Kidney (tissue), 14 donors: ENCODE data around the gene GYS1. TPM values are rescaled to one million over a fixed set of nuclear protein-coding genes. Genes with fewer than 3 reads are reported as not detected.

ENCODE experiments used
- DNase-seq, 5 donors: peaks; one replicate each; pipeline ENCODE4 v3.0.0-alpha.2; 2013 to 2020
- FAIRE-seq: peaks from 2 replicates; lab custom pipeline; 2012; peaks lifted over from hg19 to GRCh38; lab: Jason Lieb, UNC
- H3K27ac ChIP-seq, 2 donors: one replicate each; pipeline ENCODE4 v1.7.0; 2013; ENCODE audit warnings: low read depth in 2 of 2, low read length in 2 of 2, inconsistent platforms in 1 of 2
- H3K27me3 ChIP-seq: one replicate; pipeline ENCODE4 v1.7.1; 2013; ENCODE audit warnings: low read length, inconsistent platforms; ENCODE audit not compliant: control insufficient read depth, insufficient read depth
- H3K36me3 ChIP-seq, 3 donors: one replicate each; pipeline versions ENCODE4 v1.7.0 to v1.7.1; 2013; ENCODE audit warnings: low read length in 3 of 3, control low read depth in 1 of 3, inconsistent platforms in 1 of 3; ENCODE audit not compliant: insufficient read depth in 3 of 3, control insufficient read depth in 2 of 3
- H3K4me1 ChIP-seq, 3 donors: one replicate each; pipeline versions ENCODE4 v1.7.0 to v1.7.1; 2013; ENCODE audit warnings: low read length in 3 of 3, inconsistent platforms in 1 of 3, low read depth in 1 of 3; ENCODE audit not compliant: control insufficient read depth in 2 of 3, insufficient read depth in 2 of 3
- H3K4me3 ChIP-seq, 3 donors: one replicate each; pipeline versions ENCODE4 v1.7.0 to v1.8.1; 2013; ENCODE audit warnings: low read length in 3 of 3, control low read depth in 1 of 3, inconsistent platforms in 1 of 3
- H3K9ac ChIP-seq, 3 donors: one replicate each; pipeline versions ENCODE4 v1.7.0 to v1.7.1; 2013; ENCODE audit warnings: low read length in 3 of 3, control low read depth in 1 of 3, inconsistent platforms in 1 of 3
- H3K9me3 ChIP-seq, 3 donors: one replicate each; pipeline versions ENCODE4 v1.7.0 to v1.7.1; 2013; ENCODE audit warnings: low read length in 3 of 3, control low read depth in 1 of 3, inconsistent platforms in 1 of 3; ENCODE audit not compliant: control insufficient read depth in 2 of 3, insufficient read depth in 1 of 3
- CTCF ChIP-seq: IDR thresholded peaks from 3 replicates; pipeline ENCODE4 v1.5.1; 2012; ENCODE audit warnings: mild to moderate bottlenecking, moderate library complexity, borderline replicate concordance; ENCODE audit not compliant: insufficient read depth; ENCODE audit errors: extremely low read depth
- intact Hi-C: fragments of 100-400 bp; cut with DNase I; formaldehyde crosslinking; loops from one replicate; pipeline ENCODE4 v1.11.1; 2022
- polyA plus RNA-seq: library from polyadenylated mRNA; stranded (reverse); fragments of 350-450 nt; fragmentation: Illumina TruSeq; extraction: RNeasy Lipid Tissue Mini Kit (QIAGEN cat#74804); gene quantifications from one replicate; pipeline ENCODE4 v1.2.3, GENCODE V29; 2014; ENCODE audit warnings: low read depth, low replicate concordance; ENCODE audit not compliant: insufficient read depth
- total RNA-seq: library from RNA; stranded (reverse); fragmentation: NEBNext Ultra II Directional; extraction: Animal tissue kit (Norgen Biotek cat#: 25700); gene quantifications from one replicate; pipeline ENCODE4 v1.2.1, GENCODE V29; 2021
- donor health status: control.
- donor health status: control.
- donor health status: control.
- donor health status: control.
- donor health status: control.
- donor health status: DM: yes; HTN: yes; CAD: no.
- donor health status: Normal renal cell carcinoma (clear cell type).

Gene GYS1
- total and polyA plus RNA-seq, 2 donors from 2014 or later, result 23.9 to 41.5 TPM

DNA sequence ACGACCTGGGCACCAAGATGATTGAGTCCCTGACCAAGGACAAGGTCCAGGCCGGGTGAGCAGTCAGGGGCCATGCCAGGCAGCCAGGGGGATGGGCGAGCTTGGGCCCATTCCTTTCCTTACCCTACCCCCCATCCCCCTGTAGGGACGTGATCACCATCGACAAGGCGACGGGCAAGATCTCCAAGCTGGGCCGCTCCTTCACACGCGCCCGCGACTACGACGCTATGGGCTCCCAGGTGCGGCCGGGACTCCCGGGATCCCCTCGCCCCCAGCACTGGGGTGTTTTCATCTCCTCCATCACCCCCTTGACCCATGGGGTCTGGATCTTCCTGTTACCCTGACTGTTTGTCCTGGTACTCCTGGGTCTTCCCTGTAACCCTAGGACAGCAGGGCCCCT, 16.7 kb upstream of the GYS1 start:
- no peak overlapping the region for H3K27ac ChIP-seq
- FAIRE-seq, result no peak
- no peak for TF ChIP-seq CTCF
- H3K9ac ChIP-seq, result no peak overlapping the region
- no peaks in the 10 kb centered on the region for H3K9me3 ChIP-seq
- no peaks in the 10 kb centered on the region for H3K4me1 ChIP-seq
- H3K36me3 ChIP-seq, result peaks cover 0 to 25% (median 22%) of the 10 kb centered on the region in 3 donors
- intact Hi-C loops, result no loop called here
- H3K4me3 ChIP-seq, result no peak overlapping the region
- H3K27me3 ChIP-seq, result no peaks in the 10 kb centered on the region
- DNase-seq, result no peak

DNA sequence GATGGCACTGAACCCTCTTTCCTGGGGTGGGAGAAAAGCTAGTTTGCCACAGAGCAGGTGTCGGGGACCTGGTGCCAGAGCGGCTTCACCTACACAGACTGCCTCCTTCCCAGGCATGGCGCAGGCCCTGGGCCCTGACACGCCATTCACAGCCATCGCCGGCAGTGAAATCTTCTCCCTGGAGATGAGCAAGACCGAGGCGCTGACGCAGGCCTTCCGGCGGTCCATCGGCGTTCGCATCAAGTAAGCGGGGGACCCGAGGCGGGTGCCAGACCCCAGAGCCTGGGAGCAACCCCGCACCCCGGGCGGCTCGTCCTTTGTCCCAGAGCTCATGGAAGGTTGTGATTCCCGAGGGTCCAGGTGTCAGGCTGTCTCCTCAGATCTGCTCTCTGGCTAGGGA, 13.8 kb upstream of the GYS1 start:
- Histone ChIP-seq H3K9me3 (no peaks in the 10 kb centered on the region), H3K27ac (no peak overlapping the region), H3K9ac (no peak overlapping the region), H3K36me3 (peaks cover 0 to 28% (median 27%) of the 10 kb centered on the region in 3 donors), H3K4me1 (no peaks in the 10 kb centered on the region), H3K27me3 (no peaks in the 10 kb centered on the region), H3K4me3 (no peak overlapping the region)
- no peak for TF ChIP-seq CTCF
- intact Hi-C loops, result no loop called here
- FAIRE-seq (no peak), DNase-seq (no peak)

- no peak overlapping the region for H3K27ac ChIP-seq
- intact Hi-C loops, result no loop called here
- FAIRE-seq (no peak), DNase-seq (no peak)
- peaks cover 0 to 25% (median 19%) of the 10 kb centered on the region in 3 donors for H3K36me3 ChIP-seq
- no peaks in the 10 kb centered on the region for H3K4me1 ChIP-seq
- no peaks in the 10 kb centered on the region for H3K9me3 ChIP-seq
- no peak for TF ChIP-seq CTCF
- no peak overlapping the region for H3K4me3 ChIP-seq
- no peak overlapping the region for H3K9ac ChIP-seq
- H3K27me3 ChIP-seq, result no peaks in the 10 kb centered on the region
These were observed 12.0 kb upstream of the GYS1 start for GRCh38 chr19:49004964-49005614.
